Measurements from ENCODE around the gene DENND6B. TPM values are rescaled to one million over a fixed set of nuclear protein-coding genes. Genes with fewer than 3 reads are reported as not detected.

Gene DENND6B
- polyA plus RNA-seq, 1 experiment, result 8.2 TPM

DNA sequence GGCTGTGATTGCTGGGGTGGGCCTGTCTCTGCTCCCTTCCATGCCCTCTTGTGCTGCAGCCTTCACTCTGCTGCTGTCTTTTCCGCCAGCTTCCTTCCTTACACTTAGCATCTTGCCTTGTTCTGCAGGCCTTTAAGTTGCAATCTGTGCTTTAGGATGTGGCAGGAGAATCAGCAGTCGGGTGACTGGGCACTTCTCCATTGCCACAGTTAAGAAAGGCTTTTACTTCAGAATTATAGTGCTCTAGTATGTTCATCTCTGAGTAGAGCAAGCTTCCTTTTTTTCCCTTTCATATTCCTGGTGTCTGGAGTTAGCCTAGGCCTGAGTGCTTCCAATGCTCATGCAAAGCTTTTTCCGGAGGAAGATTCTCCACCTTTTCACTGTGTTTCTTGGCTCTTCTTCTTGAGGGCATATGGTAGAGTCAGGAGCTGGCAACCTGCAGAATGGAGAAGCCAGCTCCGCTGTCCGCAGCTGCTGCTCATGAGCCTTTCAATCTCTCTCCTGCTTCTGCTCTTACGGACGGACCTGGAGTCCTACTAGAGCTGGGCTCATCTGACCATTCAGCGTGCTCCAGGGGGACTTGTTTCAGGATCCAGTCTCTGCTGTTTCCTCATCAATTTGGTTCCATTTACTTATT, 36.5 kb upstream of the DENND6B start:
- POLR2A ChIA-PET, result no interaction called here
- no peaks in the 10 kb centered on the region for H3K27me3 ChIP-seq (ENCODE audit: control insufficient read depth, insufficient read depth, low read length)
- TF ChIP-seq, protein P1, sequence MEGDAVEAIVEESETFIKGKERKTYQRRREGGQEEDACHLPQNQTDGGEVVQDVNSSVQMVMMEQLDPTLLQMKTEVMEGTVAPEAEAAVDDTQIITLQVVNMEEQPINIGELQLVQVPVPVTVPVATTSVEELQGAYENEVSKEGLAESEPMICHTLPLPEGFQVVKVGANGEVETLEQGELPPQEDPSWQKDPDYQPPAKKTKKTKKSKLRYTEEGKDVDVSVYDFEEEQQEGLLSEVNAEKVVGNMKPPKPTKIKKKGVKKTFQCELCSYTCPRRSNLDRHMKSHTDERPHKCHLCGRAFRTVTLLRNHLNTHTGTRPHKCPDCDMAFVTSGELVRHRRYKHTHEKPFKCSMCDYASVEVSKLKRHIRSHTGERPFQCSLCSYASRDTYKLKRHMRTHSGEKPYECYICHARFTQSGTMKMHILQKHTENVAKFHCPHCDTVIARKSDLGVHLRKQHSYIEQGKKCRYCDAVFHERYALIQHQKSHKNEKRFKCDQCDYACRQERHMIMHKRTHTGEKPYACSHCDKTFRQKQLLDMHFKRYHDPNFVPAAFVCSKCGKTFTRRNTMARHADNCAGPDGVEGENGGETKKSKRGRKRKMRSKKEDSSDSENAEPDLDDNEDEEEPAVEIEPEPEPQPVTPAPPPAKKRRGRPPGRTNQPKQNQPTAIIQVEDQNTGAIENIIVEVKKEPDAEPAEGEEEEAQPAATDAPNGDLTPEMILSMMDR (IDR thresholded peaks at IDR 0.05; ENCODE audit: insufficient read depth, low read depth, low read length), result no peak
- CTCF ChIA-PET, result interaction anchor here (1.0 to 1.4 kb wide), 4 partner anchors 11 to 111 kb away, joined by 3 to 4 read pairs (median 4); no protein-coding TSS in a partner anchor
- DNase-seq (ENCODE audit: low read depth), result no peak
- peaks cover 7% of the 10 kb centered on the region for H3K36me3 ChIP-seq (ENCODE audit: control insufficient read depth, insufficient read depth, low read length)
- no peak overlapping the region for H3K4me3 ChIP-seq (ENCODE audit: low read depth, low read length)

DNA sequence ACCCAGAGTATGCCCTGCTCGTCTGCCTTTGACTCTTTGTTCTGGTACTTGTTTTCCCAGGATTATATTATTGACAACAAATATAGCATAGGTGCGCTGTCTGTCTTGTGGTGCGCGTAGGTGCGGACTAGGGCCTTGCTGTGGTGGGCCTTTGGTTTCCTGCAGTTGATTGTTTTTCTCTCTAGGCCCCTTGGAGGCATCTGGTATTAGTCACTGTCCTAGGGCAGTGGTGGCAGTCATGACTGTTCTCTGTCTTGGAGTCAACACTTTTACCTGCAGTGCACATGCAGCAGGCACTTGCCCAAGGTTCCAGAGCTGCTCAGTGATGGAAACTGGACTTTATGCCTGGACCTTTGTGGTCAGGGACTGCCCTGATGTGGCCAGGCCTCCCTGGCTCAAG, 34.9 kb upstream of the DENND6B start:
- H3K36me3 ChIP-seq (ENCODE audit: control insufficient read depth, insufficient read depth, low read length), result peaks cover 5% of the 10 kb centered on the region; the same call in 1 of the 2 replicates
- TF ChIP-seq, protein P1 (IDR thresholded peaks at IDR 0.05; ENCODE audit: insufficient read depth, low read depth, low read length), result no peak
- POLR2A ChIA-PET, result no interaction called here
- H3K27me3 ChIP-seq (ENCODE audit: control insufficient read depth, insufficient read depth, low read length), result no peaks in the 10 kb centered on the region
- no peak overlapping the region for H3K4me3 ChIP-seq (ENCODE audit: low read depth, low read length)
- CTCF ChIA-PET, result no interaction called here
- DNase-seq (ENCODE audit: low read depth), result no peak

DNA sequence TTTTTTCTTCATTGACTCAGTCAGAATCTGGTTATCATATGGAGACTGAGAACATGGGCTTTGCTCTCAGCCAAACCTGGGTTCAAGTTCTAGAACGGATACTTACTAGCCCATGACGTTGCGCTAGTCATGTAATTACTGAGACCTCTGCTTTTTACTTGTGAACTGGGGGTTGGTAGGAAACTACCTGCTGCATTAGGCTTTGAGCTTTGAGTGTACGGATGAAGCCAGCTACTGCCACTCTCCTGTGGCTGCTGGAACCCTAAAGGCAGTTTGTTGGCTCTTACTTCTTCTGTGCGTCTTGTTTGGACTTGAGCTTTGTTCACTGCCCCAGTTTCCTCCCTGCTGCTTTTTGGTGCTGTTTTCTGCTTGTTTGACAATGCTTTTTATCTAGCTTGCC, 34.4 kb upstream of the DENND6B start:
- CTCF ChIA-PET, result interaction anchor here (0.5 to 1.0 kb wide), 5 partner anchors 10 to 164 kb away, joined by 3 read pairs; partner anchors contain the start of gene SCO2
- no peak for DNase-seq (ENCODE audit: low read depth)
- POLR2A ChIA-PET, result no interaction called here
- H3K36me3 ChIP-seq (ENCODE audit: control insufficient read depth, insufficient read depth, low read length), result peaks cover 5% of the 10 kb centered on the region; the same call in 1 of the 2 replicates
- H3K27me3 ChIP-seq (ENCODE audit: control insufficient read depth, insufficient read depth, low read length), result no peaks in the 10 kb centered on the region
- no peak overlapping the region for H3K4me3 ChIP-seq (ENCODE audit: low read depth, low read length)
- TF ChIP-seq, protein P1 (IDR thresholded peaks at IDR 0.05; ENCODE audit: insufficient read depth, low read depth, low read length), result no peak

DNA sequence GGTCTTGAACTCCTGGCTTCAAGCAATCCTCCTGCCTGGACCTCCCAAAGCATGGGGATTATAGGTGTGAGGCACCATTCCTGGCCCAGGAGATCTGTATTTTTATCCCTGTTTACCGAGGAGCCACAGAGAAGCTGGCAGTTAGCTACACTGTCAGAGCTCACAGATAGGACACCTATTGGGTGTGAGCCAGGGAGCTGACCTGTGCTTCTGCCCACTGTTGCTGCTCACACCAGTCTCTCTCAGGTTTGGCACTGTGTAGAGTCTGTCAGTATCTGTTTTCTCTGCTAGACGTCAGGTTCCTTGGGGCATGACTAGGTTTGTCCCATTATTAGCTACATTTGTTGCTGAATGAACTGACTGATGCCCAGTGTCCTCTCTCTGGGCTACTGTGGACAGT, 33.8 kb upstream of the DENND6B start:
- DNase-seq (ENCODE audit: low read depth), result no peak
- ChIA-PET CTCF (interaction anchor here (0.5 to 1.3 kb wide), 7 partner anchors 9 to 165 kb away, joined by 3 read pairs; partner anchors contain the start of gene SCO2), POLR2A (no interaction called here)
- Histone ChIP-seq H3K27me3 (ENCODE audit: control insufficient read depth, insufficient read depth, low read length) (no peaks in the 10 kb centered on the region), H3K36me3 (ENCODE audit: control insufficient read depth, insufficient read depth, low read length) (peaks cover 5% of the 10 kb centered on the region; the same call in 1 of the 2 replicates), H3K4me3 (ENCODE audit: low read depth, low read length) (no peak overlapping the region)
- TF ChIP-seq, protein P1 (IDR thresholded peaks at IDR 0.05; ENCODE audit: insufficient read depth, low read depth, low read length), result no peak

DNA sequence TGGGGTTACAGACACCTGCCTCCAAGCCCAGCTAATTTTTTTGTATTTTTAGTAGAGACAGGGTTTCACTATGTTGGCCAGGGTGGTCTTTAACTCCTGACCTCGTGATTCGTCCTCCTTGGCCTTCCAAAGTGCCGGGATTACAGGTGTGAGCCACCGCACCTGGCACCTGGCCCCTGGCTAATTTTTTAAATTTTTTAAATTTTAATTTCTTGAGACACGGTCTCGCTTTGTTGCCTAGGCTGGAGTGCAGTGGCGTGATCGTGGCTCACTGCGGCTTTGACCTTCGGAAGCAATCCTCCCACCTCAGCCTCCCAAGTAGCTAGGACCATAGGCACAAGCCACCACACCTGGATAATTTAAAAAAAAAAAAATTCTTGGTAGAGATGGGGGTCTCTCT, 30.9 kb upstream of the DENND6B start:
- ChIA-PET CTCF (interaction anchor here (0.8 kb wide), 1 partner anchor 54 kb away, joined by 3 read pairs; no protein-coding TSS in a partner anchor), POLR2A (no interaction called here)
- Histone ChIP-seq H3K27me3 (ENCODE audit: control insufficient read depth, insufficient read depth, low read length) (no peaks in the 10 kb centered on the region), H3K4me3 (ENCODE audit: low read depth, low read length) (no peak overlapping the region), H3K36me3 (ENCODE audit: control insufficient read depth, insufficient read depth, low read length) (peaks cover 5% of the 10 kb centered on the region; the same call in 1 of the 2 replicates)
- DNase-seq (ENCODE audit: low read depth), result no peak
- TF ChIP-seq, protein P1 (IDR thresholded peaks at IDR 0.05; ENCODE audit: insufficient read depth, low read depth, low read length), result no peak
